GM23338 (cell line): ENCODE data around the gene FKBP2.

Experiments used
- CREB1 ChIP-seq: fragments of 250-450 bp; sonication (Bioruptor Pico); IDR thresholded peaks from 2 replicates; pipeline ENCODE4 v1.5.0; 2020; ENCODE audit warnings: low read depth, mild to moderate bottlenecking, moderate library complexity
- TF ChIP-seq, protein P1 (sequence below): IDR thresholded peaks from one replicate; pipeline ENCODE4 v1.6.1; 2018; ENCODE audit warnings: antibody characterized with exemption; ENCODE audit not compliant: unreplicated experiment

GRCh38 chr11:64231546-64231945 lies 9.3 kb upstream of the FKBP2 start:
- no peak for TF ChIP-seq CREB1 (CRISPR knock-in tag)
- TF ChIP-seq, protein P1, sequence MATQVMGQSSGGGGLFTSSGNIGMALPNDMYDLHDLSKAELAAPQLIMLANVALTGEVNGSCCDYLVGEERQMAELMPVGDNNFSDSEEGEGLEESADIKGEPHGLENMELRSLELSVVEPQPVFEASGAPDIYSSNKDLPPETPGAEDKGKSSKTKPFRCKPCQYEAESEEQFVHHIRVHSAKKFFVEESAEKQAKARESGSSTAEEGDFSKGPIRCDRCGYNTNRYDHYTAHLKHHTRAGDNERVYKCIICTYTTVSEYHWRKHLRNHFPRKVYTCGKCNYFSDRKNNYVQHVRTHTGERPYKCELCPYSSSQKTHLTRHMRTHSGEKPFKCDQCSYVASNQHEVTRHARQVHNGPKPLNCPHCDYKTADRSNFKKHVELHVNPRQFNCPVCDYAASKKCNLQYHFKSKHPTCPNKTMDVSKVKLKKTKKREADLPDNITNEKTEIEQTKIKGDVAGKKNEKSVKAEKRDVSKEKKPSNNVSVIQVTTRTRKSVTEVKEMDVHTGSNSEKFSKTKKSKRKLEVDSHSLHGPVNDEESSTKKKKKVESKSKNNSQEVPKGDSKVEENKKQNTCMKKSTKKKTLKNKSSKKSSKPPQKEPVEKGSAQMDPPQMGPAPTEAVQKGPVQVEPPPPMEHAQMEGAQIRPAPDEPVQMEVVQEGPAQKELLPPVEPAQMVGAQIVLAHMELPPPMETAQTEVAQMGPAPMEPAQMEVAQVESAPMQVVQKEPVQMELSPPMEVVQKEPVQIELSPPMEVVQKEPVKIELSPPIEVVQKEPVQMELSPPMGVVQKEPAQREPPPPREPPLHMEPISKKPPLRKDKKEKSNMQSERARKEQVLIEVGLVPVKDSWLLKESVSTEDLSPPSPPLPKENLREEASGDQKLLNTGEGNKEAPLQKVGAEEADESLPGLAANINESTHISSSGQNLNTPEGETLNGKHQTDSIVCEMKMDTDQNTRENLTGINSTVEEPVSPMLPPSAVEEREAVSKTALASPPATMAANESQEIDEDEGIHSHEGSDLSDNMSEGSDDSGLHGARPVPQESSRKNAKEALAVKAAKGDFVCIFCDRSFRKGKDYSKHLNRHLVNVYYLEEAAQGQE: no peak
